ENCODE measurements around the gene TGFBR3L. TPM values are rescaled to one million over a fixed set of nuclear protein-coding genes. Genes with fewer than 3 reads are reported as not detected.

The TGFBR3L gene
- total and polyA plus RNA-seq, 2 experiments from 2014 or later, result 1.7 to 7.0 TPM

DNA sequence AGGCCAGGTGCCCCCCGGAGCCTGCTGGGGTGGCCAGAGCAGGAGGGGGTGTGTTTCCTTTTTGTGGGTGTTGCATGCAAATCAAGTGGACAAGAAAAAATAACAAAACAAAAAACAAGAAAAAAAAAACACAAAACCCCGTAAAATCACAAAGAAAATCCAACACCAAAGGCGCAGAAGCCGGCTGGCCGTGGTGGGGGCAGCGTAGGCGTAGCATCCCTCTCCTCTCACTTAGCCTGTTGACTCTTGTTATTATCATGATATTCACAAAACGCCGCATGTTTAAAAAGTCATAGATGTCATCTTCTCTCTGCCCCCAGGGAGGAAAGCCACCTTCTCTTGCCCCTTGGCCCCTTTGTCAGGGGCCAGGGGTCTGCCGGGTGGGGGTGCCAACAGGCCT is 978 bp upstream of the TGFBR3L start:
- H2AFZ ChIP-seq, result no peak overlapping the region
- TF ChIP-seq STAT1 (IDR thresholded peaks at IDR 0.05; ENCODE audit: unreplicated experiment), result no peak
- TF ChIP-seq, protein P1, sequence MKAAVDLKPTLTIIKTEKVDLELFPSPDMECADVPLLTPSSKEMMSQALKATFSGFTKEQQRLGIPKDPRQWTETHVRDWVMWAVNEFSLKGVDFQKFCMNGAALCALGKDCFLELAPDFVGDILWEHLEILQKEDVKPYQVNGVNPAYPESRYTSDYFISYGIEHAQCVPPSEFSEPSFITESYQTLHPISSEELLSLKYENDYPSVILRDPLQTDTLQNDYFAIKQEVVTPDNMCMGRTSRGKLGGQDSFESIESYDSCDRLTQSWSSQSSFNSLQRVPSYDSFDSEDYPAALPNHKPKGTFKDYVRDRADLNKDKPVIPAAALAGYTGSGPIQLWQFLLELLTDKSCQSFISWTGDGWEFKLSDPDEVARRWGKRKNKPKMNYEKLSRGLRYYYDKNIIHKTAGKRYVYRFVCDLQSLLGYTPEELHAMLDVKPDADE (IDR thresholded peaks at IDR 0.05), result no peak
- TF ChIP-seq NANOG (IDR thresholded peaks at IDR 0.05; ENCODE audit: borderline replicate concordance), result no peak
- TF ChIP-seq ZNF114 (CRISPR knock-in tag; IDR thresholded peaks at IDR 0.05), result no peak
- TF ChIP-seq, protein P2, sequence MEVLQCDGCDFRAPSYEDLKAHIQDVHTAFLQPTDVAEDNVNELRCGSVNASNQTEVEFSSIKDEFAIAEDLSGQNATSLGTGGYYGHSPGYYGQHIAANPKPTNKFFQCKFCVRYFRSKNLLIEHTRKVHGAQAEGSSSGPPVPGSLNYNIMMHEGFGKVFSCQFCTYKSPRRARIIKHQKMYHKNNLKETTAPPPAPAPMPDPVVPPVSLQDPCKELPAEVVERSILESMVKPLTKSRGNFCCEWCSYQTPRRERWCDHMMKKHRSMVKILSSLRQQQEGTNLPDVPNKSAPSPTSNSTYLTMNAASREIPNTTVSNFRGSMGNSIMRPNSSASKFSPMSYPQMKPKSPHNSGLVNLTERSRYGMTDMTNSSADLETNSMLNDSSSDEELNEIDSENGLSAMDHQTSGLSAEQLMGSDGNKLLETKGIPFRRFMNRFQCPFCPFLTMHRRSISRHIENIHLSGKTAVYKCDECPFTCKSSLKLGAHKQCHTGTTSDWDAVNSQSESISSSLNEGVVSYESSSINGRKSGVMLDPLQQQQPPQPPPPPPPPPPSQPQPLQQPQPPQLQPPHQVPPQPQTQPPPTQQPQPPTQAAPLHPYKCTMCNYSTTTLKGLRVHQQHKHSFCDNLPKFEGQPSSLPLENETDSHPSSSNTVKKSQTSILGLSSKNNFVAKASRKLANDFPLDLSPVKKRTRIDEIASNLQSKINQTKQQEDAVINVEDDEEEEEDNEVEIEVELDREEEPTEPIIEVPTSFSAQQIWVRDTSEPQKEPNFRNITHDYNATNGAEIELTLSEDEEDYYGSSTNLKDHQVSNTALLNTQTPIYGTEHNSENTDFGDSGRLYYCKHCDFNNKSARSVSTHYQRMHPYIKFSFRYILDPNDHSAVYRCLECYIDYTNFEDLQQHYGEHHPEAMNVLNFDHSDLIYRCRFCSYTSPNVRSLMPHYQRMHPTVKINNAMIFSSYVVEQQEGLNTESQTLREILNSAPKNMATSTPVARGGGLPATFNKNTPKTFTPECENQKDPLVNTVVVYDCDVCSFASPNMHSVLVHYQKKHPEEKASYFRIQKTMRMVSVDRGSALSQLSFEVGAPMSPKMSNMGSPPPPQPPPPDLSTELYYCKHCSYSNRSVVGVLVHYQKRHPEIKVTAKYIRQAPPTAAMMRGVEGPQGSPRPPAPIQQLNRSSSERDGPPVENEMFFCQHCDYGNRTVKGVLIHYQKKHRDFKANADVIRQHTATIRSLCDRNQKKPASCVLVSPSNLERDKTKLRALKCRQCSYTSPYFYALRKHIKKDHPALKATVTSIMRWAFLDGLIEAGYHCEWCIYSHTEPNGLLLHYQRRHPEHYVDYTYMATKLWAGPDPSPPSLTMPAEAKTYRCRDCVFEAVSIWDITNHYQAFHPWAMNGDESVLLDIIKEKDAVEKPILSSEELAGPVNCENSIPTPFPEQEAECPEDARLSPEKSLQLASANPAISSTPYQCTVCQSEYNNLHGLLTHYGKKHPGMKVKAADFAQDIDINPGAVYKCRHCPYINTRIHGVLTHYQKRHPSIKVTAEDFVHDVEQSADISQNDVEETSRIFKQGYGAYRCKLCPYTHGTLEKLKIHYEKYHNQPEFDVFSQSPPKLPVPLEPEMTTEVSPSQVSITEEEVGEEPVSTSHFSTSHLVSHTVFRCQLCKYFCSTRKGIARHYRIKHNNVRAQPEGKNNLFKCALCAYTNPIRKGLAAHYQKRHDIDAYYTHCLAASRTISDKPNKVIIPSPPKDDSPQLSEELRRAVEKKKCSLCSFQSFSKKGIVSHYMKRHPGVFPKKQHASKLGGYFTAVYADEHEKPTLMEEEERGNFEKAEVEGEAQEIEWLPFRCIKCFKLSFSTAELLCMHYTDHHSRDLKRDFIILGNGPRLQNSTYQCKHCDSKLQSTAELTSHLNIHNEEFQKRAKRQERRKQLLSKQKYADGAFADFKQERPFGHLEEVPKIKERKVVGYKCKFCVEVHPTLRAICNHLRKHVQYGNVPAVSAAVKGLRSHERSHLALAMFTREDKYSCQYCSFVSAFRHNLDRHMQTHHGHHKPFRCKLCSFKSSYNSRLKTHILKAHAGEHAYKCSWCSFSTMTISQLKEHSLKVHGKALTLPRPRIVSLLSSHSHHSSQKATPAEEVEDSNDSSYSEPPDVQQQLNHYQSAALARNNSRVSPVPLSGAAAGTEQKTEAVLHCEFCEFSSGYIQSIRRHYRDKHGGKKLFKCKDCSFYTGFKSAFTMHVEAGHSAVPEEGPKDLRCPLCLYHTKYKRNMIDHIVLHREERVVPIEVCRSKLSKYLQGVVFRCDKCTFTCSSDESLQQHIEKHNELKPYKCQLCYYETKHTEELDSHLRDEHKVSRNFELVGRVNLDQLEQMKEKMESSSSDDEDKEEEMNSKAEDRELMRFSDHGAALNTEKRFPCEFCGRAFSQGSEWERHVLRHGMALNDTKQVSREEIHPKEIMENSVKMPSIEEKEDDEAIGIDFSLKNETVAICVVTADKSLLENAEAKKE (CRISPR knock-in tag; IDR thresholded peaks at IDR 0.05), result no peak
- TF ChIP-seq EZH2 (IDR thresholded peaks at IDR 0.05; ENCODE audit: low read depth, unreplicated experiment), result no peak
- TF ChIP-seq, protein P3, sequence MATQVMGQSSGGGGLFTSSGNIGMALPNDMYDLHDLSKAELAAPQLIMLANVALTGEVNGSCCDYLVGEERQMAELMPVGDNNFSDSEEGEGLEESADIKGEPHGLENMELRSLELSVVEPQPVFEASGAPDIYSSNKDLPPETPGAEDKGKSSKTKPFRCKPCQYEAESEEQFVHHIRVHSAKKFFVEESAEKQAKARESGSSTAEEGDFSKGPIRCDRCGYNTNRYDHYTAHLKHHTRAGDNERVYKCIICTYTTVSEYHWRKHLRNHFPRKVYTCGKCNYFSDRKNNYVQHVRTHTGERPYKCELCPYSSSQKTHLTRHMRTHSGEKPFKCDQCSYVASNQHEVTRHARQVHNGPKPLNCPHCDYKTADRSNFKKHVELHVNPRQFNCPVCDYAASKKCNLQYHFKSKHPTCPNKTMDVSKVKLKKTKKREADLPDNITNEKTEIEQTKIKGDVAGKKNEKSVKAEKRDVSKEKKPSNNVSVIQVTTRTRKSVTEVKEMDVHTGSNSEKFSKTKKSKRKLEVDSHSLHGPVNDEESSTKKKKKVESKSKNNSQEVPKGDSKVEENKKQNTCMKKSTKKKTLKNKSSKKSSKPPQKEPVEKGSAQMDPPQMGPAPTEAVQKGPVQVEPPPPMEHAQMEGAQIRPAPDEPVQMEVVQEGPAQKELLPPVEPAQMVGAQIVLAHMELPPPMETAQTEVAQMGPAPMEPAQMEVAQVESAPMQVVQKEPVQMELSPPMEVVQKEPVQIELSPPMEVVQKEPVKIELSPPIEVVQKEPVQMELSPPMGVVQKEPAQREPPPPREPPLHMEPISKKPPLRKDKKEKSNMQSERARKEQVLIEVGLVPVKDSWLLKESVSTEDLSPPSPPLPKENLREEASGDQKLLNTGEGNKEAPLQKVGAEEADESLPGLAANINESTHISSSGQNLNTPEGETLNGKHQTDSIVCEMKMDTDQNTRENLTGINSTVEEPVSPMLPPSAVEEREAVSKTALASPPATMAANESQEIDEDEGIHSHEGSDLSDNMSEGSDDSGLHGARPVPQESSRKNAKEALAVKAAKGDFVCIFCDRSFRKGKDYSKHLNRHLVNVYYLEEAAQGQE (IDR thresholded peaks at IDR 0.05; ENCODE audit: unreplicated experiment), result no peak
- no peak for TF ChIP-seq ZNF331 (CRISPR knock-in tag; IDR thresholded peaks at IDR 0.05; ENCODE audit: low read depth)
- TF ChIP-seq EZH2phosphoT487 (IDR thresholded peaks at IDR 0.05; ENCODE audit: unreplicated experiment), result no peak
- TF ChIP-seq CREB1 (CRISPR knock-in tag; IDR thresholded peaks at IDR 0.05; ENCODE audit: low read depth), result no peak
- TF ChIP-seq, protein P4, sequence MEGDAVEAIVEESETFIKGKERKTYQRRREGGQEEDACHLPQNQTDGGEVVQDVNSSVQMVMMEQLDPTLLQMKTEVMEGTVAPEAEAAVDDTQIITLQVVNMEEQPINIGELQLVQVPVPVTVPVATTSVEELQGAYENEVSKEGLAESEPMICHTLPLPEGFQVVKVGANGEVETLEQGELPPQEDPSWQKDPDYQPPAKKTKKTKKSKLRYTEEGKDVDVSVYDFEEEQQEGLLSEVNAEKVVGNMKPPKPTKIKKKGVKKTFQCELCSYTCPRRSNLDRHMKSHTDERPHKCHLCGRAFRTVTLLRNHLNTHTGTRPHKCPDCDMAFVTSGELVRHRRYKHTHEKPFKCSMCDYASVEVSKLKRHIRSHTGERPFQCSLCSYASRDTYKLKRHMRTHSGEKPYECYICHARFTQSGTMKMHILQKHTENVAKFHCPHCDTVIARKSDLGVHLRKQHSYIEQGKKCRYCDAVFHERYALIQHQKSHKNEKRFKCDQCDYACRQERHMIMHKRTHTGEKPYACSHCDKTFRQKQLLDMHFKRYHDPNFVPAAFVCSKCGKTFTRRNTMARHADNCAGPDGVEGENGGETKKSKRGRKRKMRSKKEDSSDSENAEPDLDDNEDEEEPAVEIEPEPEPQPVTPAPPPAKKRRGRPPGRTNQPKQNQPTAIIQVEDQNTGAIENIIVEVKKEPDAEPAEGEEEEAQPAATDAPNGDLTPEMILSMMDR (conservative IDR thresholded peaks at IDR 0.05; ENCODE audit: low read depth in 2 of 2), result no peak
- no peak for ATAC-seq
- peaks cover 43% of the 10 kb centered on the region for H3K27me3 Mint-ChIP-seq (ENCODE audit: insufficient read depth, low read depth, poor library complexity)
- no peak overlapping the region; the same call in 2 of the 3 replicates for H3K4me3 Mint-ChIP-seq
- H3K36me3 Mint-ChIP-seq (ENCODE audit: low read depth), result peaks cover 17% of the 10 kb centered on the region
- peaks cover 50% of the 10 kb centered on the region for H3K27me3 ChIP-seq (ENCODE audit: insufficient read depth)
- no peaks in the 10 kb centered on the region for H3K4me1 ChIP-seq (ENCODE audit: insufficient read depth)
- peaks cover 2% of the 10 kb centered on the region; the same call in 1 of the 3 replicates for H3K9me3 Mint-ChIP-seq
- H3K4me3 ChIP-seq, result no peak overlapping the region
- H3K79me2 ChIP-seq (replicated peaks; ENCODE audit: insufficient read depth), result no peaks in the 10 kb centered on the region
- no peak overlapping the region for H3K27ac Mint-ChIP-seq
- H3K9me2 ChIP-seq (ENCODE audit: insufficient read depth), result no peaks in the 10 kb centered on the region
- peaks cover 6% of the 10 kb centered on the region; the same call in 2 of the 3 replicates for H3K4me1 Mint-ChIP-seq
- no peak overlapping the region for H3K27ac ChIP-seq (ENCODE audit: low read depth)
- H3K4me2 ChIP-seq, result no peak overlapping the region
- DNase-seq (ENCODE audit: low spot score), result no peak
- H4K20me1 ChIP-seq (replicated peaks; ENCODE audit: insufficient read depth), result peaks cover 5% of the 10 kb centered on the region; the same call in 1 of the 2 replicates
- H3K36me3 ChIP-seq (ENCODE audit: insufficient read depth), result no peaks in the 10 kb centered on the region
- 0 out of 2 replicates have a peak, but pooled peaks cover 8% of the 10 kb centered on the region for H3F3A ChIP-seq (replicated peaks; ENCODE audit: low read depth)

All from GM23338 (cell line).